ENCODE data around the gene NRL.

NRL gene

DNA sequence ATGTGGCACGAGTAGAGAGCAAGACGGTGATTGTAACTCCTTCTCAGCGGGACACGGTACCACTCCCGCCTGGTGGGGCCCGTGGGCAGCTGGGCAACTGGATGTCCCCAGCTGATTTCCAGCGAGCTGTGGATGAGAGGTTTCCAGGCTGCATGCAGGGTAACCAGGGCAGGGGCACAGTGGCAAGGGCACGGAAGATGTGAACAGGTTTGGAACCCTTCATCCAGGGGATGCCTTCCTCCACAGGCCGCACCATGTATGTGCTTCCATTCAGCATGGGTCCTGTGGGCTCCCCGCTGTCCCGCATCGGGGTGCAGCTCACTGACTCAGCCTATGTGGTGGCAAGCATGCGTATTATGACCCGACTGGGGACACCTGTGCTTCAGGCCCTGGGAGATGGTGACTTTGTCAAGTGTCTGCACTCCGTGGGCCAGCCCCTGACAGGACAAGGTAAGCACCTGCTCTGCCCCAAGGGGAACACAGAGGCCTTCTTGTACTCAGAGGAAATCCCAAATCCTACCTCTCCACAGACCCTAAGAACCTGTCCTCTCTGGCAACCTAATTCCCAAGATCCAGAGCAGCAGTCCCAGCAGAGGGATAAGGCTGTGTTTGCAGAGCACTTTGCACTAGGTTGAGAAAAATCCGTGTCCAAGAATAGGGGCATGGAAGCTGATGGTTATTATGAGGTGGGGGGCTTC, 16.4 kb downstream of the NRL start:
- TF ChIP-seq, protein P1, sequence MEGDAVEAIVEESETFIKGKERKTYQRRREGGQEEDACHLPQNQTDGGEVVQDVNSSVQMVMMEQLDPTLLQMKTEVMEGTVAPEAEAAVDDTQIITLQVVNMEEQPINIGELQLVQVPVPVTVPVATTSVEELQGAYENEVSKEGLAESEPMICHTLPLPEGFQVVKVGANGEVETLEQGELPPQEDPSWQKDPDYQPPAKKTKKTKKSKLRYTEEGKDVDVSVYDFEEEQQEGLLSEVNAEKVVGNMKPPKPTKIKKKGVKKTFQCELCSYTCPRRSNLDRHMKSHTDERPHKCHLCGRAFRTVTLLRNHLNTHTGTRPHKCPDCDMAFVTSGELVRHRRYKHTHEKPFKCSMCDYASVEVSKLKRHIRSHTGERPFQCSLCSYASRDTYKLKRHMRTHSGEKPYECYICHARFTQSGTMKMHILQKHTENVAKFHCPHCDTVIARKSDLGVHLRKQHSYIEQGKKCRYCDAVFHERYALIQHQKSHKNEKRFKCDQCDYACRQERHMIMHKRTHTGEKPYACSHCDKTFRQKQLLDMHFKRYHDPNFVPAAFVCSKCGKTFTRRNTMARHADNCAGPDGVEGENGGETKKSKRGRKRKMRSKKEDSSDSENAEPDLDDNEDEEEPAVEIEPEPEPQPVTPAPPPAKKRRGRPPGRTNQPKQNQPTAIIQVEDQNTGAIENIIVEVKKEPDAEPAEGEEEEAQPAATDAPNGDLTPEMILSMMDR (IDR thresholded peaks at IDR 0.05; ENCODE audit: low read depth, low read length) = no peak
- Histone ChIP-seq H3K36me3 (no peaks in the 10 kb centered on the region), H3K4me3 (ENCODE audit: low read depth, low read length) (no peak overlapping the region), H3K27me3 (ENCODE audit: insufficient read depth, low read depth, severe bottlenecking) (no peaks in the 10 kb centered on the region), H3K9me3 (ENCODE audit: severe bottlenecking) (no peaks in the 10 kb centered on the region), H3K27ac (no peak overlapping the region)
- DNase-seq = no peak

DNA sequence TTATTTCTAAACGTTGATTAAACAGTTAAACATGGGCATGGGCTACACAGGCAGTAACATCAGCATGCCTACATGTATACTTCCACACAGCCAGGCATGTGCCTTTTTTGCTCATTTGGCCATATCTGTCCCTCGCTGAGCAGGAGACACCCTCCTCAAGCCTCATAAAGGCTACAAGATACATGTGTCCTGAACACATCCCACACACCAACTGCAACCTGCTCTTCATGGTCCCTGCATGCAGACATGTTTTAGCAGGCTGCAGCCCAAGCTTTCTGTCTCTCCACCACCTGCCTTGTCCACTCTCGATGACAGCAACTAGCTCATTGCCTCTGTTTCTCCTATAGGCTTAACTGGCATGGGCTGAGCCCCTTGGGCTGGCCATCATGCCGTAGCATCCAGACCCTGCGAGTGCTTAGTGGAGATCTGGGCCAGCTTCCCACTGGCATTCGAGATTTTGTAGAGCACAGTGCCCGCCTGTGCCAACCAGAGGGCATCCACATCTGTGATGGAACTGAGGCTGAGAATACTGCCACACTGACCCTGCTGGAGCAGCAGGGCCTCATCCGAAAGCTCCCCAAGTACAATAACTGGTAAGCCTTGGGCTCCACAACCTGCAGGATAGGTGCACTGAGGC, 18.1 kb downstream of the NRL start:
- no peak for DNase-seq
- no peak overlapping the region for H3K27ac ChIP-seq
- H3K36me3 ChIP-seq = no peaks in the 10 kb centered on the region
- no peaks in the 10 kb centered on the region for H3K9me3 ChIP-seq (ENCODE audit: severe bottlenecking)
- H3K27me3 ChIP-seq (ENCODE audit: insufficient read depth, low read depth, severe bottlenecking) = no peaks in the 10 kb centered on the region
- H3K4me3 ChIP-seq (ENCODE audit: low read depth, low read length) = no peak overlapping the region
- TF ChIP-seq, protein P1 (IDR thresholded peaks at IDR 0.05; ENCODE audit: low read depth, low read length) = no peak

GRCh38 chr14:24095271-24096068, 19.3 kb downstream of the NRL start:
- peak overlapping the region; percentile 83 for H3K27ac ChIP-seq
- peak; percentile 79 for DNase-seq

DNA sequence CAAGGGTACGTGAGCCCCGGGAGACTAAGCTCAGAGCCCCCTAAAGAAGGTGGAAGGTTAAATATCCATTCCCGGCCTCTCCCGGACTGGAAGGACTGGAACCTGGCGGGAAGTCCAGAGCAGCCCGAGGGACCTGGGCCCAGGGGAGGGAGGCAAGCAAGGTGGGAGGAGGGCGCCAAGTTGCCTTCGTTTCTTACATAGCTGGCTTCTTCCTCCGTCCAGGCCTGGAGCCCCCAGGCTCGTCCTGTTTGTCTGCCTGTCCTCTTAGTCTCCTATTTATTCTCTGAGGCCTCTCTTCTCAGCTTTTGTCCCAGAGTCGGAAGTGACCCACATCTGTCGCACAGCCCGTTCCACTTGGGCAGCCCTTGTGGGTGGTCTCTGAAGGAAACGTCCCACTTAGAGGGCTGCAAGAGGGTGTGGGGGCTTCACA, 19.9 kb downstream of the NRL start:
- DNase-seq = no peak
- H3K9me3 ChIP-seq (ENCODE audit: severe bottlenecking) = no peaks in the 10 kb centered on the region
- TF ChIP-seq, protein P1 (IDR thresholded peaks at IDR 0.05; ENCODE audit: low read depth, low read length) = no peak
- H3K4me3 ChIP-seq (ENCODE audit: low read depth, low read length) = peak overlapping the region; percentile 66
- H3K27me3 ChIP-seq (ENCODE audit: insufficient read depth, low read depth, severe bottlenecking) = no peaks in the 10 kb centered on the region
- H3K36me3 ChIP-seq = no peaks in the 10 kb centered on the region
- H3K27ac ChIP-seq = peak overlapping the region; percentile 83

More at GRCh38 chr14:24095271-24096068, 19.3 kb downstream of the NRL start:
- H3K27me3 ChIP-seq (ENCODE audit: insufficient read depth, low read depth, severe bottlenecking) = no peaks in the 10 kb centered on the region
- H3K9me3 ChIP-seq (ENCODE audit: severe bottlenecking) = no peaks in the 10 kb centered on the region
- H3K36me3 ChIP-seq = no peaks in the 10 kb centered on the region
- peak overlapping the region; percentile 66 for H3K4me3 ChIP-seq (ENCODE audit: low read depth, low read length)
- TF ChIP-seq, protein P1 (IDR thresholded peaks at IDR 0.05; ENCODE audit: low read depth, low read length) = no peak

GRCh38 chr14:24093901-24094840, 20.6 kb downstream of the NRL start, which contains the start of gene PCK2:
Gene PCK2, plus strand, starts transcription at chr14:24094311. Its CDS starts 95 bp downstream, at chr14:24094406.
- Histone ChIP-seq H3K36me3 (no peaks in the 10 kb centered on the region), H3K9me3 (ENCODE audit: severe bottlenecking) (no peaks in the 10 kb centered on the region), H3K27me3 (ENCODE audit: insufficient read depth, low read depth, severe bottlenecking) (no peaks in the 10 kb centered on the region), H3K4me3 (ENCODE audit: low read depth, low read length) (peak within 1 kb of the TSS; percentile 66), H3K27ac (peak within 1 kb of the TSS; percentile 83)
- DNase-seq = peak; percentile 85
- TF ChIP-seq, protein P1 (IDR thresholded peaks at IDR 0.05; ENCODE audit: low read depth, low read length) = no peak

Data from WERI-Rb-1 (cell line).